Measurements from ENCODE around the gene FERMT1. TPM values are rescaled to one million over a fixed set of nuclear protein-coding genes. Genes with fewer than 3 reads are reported as not detected.
A peak's percentile ranks its signal among the peaks of the same experiment; 100 is the strongest.
"Not testable (repeated sequence)": the region's sequence is repeated elsewhere in the genome, so short reads cannot be mapped to it uniquely, and the experiment has no call there.

FERMT1 gene
- total RNA-seq, 2 experiments from 2014 or later, result 0.06 to 0.47 TPM

DNA sequence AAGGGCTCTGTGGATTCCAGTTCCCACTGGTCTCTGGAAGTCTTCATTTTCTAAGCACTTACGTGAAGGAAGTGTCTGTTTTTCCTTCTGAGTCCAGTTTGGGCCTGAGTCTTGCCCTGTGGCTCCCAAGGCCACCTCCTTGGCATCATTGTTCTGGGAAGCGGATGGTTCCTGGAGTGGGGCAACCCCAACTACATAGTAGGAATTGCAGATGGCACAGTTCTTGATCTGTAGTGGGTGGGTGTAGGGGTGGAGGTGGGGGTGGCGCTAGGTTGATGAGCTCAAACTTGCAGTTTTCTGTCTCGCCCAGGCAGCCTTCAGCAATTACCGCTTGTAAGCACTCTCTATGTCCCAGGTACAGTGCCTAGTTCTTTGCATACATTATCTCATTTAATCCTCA lies 7.2 kb upstream of the FERMT1 start:
- Mint-ChIP-seq H3K4me1 (no peaks in the 10 kb centered on the region), H3K27ac (no peak overlapping the region), H3K36me3 (no peaks in the 10 kb centered on the region), H3K27me3 (peaks cover 6% of the 10 kb centered on the region), H3K4me3 (no peak overlapping the region), H3K9me3 (ENCODE audit: low read depth) (no peaks in the 10 kb centered on the region)
- CTCF ChIA-PET, result no interaction called here
- DNase-seq (no peak), ATAC-seq (no peak)

DNA sequence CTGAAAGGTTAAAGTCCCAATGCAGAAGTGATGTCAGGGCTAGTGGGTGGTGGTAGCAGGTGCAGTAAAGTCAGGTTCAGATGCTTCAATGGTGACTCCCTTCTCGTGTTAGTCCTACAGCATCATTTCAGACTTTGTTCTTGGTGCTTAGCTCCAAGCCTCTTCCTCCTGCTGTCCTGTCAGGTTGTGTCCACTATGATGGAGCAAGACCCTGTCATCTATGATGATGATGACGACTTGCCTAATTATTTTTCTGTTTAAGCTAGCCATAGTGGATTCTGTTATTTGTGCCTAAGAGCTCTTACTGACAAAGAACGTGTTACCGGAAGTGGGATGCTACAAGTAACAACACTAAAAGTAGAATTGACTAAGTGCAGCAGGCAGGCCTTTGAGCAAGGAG lies 5.0 kb upstream of the FERMT1 start:
- Mint-ChIP-seq H3K9me3 (ENCODE audit: low read depth) (no peaks in the 10 kb centered on the region), H3K27ac (no peak overlapping the region), H3K27me3 (peaks cover 23% of the 10 kb centered on the region), H3K4me3 (no peak overlapping the region), H3K4me1 (no peaks in the 10 kb centered on the region), H3K36me3 (no peaks in the 10 kb centered on the region)
- CTCF ChIA-PET, result no interaction called here
- DNase-seq (no peak), ATAC-seq (no peak)

DNA sequence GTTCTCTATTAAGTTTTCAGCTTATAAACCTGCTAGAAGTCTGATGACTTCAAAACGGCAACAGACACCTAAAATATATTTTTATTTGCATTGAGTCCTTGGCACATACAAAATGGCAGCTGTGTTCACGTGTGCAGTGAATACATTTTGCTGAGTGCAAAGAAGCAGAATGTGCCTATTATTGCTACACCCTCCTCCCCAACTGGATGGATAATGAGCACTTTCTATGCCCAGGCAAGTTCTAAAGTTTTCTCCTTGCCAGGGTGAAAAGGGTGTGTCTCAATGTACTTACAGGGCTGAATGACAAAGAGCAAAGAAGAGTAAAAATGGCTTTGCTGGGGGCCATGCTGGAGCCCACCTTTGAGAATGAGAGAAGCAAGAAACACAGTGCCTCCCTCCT lies 4.0 kb upstream of the FERMT1 start:
- DNase-seq, result no peak
- Mint-ChIP-seq H3K36me3 (no peaks in the 10 kb centered on the region), H3K27ac (no peak overlapping the region), H3K27me3 (peaks cover 30% of the 10 kb centered on the region), H3K4me3 (no peak overlapping the region), H3K9me3 (ENCODE audit: low read depth) (no peaks in the 10 kb centered on the region), H3K4me1 (peaks cover 3% of the 10 kb centered on the region)
- CTCF ChIA-PET, result interaction anchor here (0.7 kb wide), 1 partner anchor 37 kb away, joined by 4 read pairs; no protein-coding TSS in a partner anchor
- ATAC-seq, result no peak

DNA sequence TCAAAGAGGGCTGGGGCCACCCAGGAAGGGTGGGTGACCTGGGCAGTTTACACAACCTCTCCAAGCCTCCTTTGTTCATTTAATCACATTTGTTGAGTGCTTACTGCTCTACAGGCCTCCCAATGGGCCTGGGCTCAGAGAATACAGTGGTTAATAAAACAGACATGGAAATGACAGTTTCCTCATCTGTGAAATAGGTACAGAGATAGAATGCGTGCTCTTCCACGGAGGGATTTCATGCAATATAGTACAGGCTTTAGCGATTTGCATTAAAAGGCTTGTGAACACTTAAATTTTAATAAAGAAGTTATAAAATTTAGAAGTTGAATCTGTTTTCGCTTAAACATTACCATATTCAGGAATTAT lies 802 bp upstream of the FERMT1 start:
- no peak for ATAC-seq
- Mint-ChIP-seq H3K27me3 (peaks cover 38% of the 10 kb centered on the region), H3K4me3 (peak overlapping the region; percentile 39), H3K27ac (no peak overlapping the region), H3K9me3 (ENCODE audit: low read depth) (no peaks in the 10 kb centered on the region), H3K36me3 (no peaks in the 10 kb centered on the region), H3K4me1 (peaks cover 3% of the 10 kb centered on the region)
- DNase-seq, result no peak
- CTCF ChIA-PET, result no interaction called here

DNA sequence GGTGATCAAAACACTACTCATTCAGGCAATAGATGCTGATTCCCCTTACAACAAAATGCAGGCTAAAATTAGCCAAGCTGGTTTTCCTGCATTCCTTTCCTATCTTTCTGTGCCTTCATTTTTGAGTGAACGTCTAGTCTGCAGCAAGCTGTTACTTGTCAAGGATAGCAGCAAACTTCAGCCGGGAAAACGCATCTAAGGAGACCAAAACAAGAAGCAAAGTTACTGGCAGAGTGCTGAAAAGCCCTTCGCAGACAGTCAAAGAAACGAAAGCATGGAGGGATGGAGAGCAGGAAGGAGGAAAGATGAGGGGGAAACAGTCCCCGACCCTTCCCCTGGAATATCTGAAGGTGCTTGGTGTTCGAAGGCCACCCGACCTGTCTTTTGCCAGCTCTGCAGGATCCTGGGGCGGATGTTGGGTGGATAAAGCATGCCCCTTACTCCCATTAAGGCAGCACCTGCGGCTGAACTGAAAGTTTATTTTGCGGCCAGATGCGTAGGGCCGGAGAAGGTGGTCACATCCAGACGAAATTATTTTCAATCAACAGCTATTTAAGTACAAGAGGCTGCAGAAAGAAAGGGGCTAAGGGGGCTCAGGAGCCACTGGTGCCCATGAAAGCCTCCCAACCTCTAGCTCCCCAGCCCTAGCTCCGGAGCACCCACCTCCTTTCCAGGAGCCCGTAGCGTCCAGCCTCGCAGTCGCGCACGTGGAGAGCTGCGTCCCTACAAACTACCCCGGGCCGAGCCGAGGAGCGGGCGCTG lies 538 bp downstream of the FERMT1 start:
- H3K4me1 Mint-ChIP-seq, result peaks cover 3% of the 10 kb centered on the region
- no peak for ATAC-seq
- CTCF ChIA-PET, result interaction anchor here (1.2 to 1.6 kb wide), 2 partner anchors 13 to 18 kb away, joined by 3 to 4 read pairs; no protein-coding TSS in a partner anchor
- H3K27me3 Mint-ChIP-seq, result peaks cover 38% of the 10 kb centered on the region
- H3K9me3 Mint-ChIP-seq (ENCODE audit: low read depth), result no peaks in the 10 kb centered on the region
- H3K27ac Mint-ChIP-seq, result no peak overlapping the region
- H3K36me3 Mint-ChIP-seq, result no peaks in the 10 kb centered on the region
- DNase-seq, result no peak
- no peak overlapping the region for H3K4me3 Mint-ChIP-seq

DNA sequence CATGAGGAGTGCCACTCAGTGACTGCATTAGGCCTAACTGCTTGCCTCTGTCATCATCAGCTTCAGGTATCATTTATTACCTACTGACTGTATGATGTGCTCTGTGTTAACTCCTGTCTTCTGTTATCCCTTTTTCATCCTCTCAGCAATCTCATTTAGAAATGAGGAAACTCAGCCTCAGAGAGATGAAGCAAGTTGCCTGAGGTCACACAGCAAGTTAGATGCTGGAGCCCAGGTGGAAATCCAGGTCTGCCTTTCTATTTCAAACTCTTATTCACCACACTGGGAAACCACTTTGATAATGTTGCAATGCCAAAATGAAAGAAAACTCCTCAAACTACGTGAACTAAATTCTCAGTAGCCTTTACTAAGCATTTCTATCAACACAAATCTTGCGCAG lies 1.3 kb downstream of the FERMT1 start:
- H3K27ac Mint-ChIP-seq, result no peak overlapping the region

DNA sequence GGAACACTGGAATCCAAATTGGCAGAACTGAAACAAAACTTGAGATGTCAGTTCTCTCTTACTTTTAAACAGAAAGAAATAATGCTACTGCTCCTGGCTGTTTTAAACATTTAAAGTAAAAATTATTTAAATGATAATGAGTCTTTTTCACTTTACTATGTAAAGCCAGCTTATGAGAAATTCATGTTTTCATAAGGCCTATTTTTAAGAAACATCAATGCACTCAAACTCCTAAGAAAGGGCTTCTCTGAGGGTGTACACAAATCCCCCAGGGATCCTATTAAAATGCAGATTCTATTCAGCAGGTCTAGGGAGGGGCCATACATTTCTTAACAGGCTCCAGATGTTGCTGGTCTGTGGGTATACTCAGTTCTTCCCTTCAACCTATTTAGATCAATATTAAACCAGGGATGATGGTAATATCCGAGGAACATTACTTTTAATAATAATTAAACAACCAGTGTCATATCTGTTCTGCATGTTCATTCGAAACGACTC lies 2.3 kb downstream of the FERMT1 start:
- no peak overlapping the region for H3K27ac Mint-ChIP-seq
- DNase-seq (no peak), ATAC-seq (no peak)
- H3K36me3 Mint-ChIP-seq, result no peaks in the 10 kb centered on the region
- no peak overlapping the region for H3K4me3 Mint-ChIP-seq
- CTCF ChIA-PET, result no interaction called here
- peaks cover 35% of the 10 kb centered on the region for H3K27me3 Mint-ChIP-seq
- H3K4me1 Mint-ChIP-seq, result peaks cover 3% of the 10 kb centered on the region
- H3K9me3 Mint-ChIP-seq (ENCODE audit: low read depth), result no peaks in the 10 kb centered on the region

More for the DNA sequence above, 1.3 kb downstream of the FERMT1 start:
- CTCF ChIA-PET, result interaction anchor here (1.6 kb wide), 1 partner anchor 12 kb away, joined by 4 read pairs; no protein-coding TSS in a partner anchor
- no peaks in the 10 kb centered on the region for H3K36me3 Mint-ChIP-seq
- peaks cover 3% of the 10 kb centered on the region for H3K4me1 Mint-ChIP-seq
- no peaks in the 10 kb centered on the region for H3K9me3 Mint-ChIP-seq (ENCODE audit: low read depth)
- no peak overlapping the region for H3K4me3 Mint-ChIP-seq
- H3K27me3 Mint-ChIP-seq, result peaks cover 35% of the 10 kb centered on the region
- DNase-seq, result no peak
- no peak for ATAC-seq

DNA sequence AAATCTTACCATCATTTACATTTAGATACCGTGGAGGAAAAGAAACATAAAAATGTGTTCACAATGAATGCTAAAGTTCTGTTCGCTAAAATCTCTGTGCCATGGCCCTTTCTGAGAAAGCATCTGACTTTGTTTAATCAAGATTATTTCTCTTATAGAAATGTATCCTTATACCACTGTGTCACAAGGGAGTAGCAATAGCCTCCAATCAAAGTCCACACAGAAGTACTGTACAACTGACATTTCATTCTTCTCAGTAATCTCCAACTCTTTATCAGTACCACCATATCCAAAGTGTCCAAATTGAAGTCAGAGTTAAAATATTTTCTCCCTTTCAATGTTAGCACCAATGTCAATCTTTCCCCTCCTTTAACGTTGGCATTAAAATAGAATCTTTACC lies 6.1 kb downstream of the FERMT1 start:
- H3K9me3 Mint-ChIP-seq (ENCODE audit: low read depth), result peaks cover 7% of the 10 kb centered on the region
- no peaks in the 10 kb centered on the region for H3K36me3 Mint-ChIP-seq
- H3K27me3 Mint-ChIP-seq, result peaks cover 11% of the 10 kb centered on the region
- H3K27ac Mint-ChIP-seq, result no peak overlapping the region
- ATAC-seq (no peak), DNase-seq (no peak)
- CTCF ChIA-PET, result no interaction called here
- no peaks in the 10 kb centered on the region for H3K4me1 Mint-ChIP-seq
- no peak overlapping the region for H3K4me3 Mint-ChIP-seq

DNA sequence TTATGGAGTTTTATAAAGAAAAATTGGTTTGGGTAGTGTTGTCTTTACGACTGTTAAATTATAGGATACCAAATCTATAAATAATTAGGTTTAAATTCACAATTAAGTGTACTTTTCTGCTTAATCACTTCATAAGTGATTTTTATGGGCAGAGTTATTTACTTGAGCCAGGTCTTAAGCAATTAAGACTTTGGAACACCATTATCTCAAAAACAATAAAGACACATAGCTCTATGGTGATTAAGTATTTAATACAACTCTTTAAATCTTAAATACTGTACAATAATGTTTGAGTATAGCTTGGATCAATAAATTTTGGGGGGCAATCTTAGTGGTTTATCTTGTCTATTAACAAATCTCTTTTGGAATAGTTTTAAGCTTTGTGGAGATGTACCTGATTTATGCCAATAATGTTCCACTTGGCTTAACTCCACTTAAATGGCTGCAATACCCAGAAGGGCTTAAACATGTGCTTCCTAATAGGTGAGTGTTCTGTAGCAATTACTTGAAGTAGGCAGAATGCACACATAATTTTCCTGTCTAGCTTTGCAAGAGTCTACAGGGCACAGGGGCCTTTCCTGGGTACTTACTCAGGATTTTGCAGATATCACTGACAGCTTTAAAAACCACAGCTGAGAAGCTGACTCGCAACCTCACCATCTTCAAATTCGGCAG lies 7.5 kb downstream of the FERMT1 start:
- ATAC-seq (no peak), DNase-seq (no peak)
- Mint-ChIP-seq H3K4me3 (no peak overlapping the region), H3K27me3 (peaks cover 2% of the 10 kb centered on the region), H3K27ac (no peak overlapping the region), H3K4me1 (no peaks in the 10 kb centered on the region), H3K9me3 (ENCODE audit: low read depth) (peaks cover 7% of the 10 kb centered on the region), H3K36me3 (no peaks in the 10 kb centered on the region)
- CTCF ChIA-PET, result no interaction called here

DNA sequence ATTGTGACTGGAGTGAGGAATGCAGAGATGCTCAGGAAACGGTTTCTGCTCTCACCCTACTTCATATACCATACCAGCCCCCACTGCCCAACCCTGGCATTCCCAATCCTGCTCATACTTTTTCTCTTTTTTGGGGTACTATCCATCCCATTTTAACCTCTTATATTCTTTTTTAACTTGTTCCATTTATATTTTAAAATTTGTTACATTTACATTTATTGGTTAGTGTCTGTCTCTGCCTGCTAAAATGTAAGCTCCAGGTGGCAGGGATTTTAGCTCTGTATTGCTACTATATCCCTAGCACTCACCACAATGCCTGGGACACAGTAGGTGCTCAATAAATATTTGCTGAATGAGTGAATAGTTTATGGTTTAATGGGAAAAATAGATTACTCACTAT lies 8.1 kb downstream of the FERMT1 start:
- Mint-ChIP-seq H3K27me3 (peaks cover 2% of the 10 kb centered on the region), H3K36me3 (no peaks in the 10 kb centered on the region), H3K4me3 (no peak overlapping the region), H3K27ac (no peak overlapping the region), H3K9me3 (ENCODE audit: low read depth) (peaks cover 7% of the 10 kb centered on the region), H3K4me1 (no peaks in the 10 kb centered on the region)
- ATAC-seq, result no peak
- CTCF ChIA-PET, result no interaction called here
- no peak for DNase-seq

DNA sequence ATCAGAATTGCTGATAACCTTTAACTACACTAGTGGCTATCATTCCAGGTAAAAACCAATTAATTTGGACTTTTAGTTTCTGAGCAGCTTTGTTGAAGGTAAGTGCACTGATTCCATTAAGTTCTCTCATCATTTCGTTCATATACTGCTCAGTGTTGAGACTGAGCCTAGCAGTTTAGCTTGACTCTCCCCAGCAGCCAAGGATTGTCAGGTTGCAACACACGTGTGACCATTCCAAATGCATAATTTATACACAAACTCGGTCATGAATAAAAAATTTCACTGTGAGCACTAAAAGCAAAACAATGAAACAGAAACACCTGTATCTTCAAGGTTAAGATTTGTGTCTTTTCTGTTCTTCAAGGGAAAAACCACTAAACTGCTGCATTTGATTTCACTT lies 8.9 kb downstream of the FERMT1 start:
- Mint-ChIP-seq H3K36me3 (no peaks in the 10 kb centered on the region), H3K4me1 (no peaks in the 10 kb centered on the region), H3K27me3 (peaks cover 2% of the 10 kb centered on the region), H3K4me3 (no peak overlapping the region), H3K9me3 (ENCODE audit: low read depth) (peaks cover 7% of the 10 kb centered on the region), H3K27ac (no peak overlapping the region)
- no peak for DNase-seq
- no peak for ATAC-seq
- CTCF ChIA-PET, result no interaction called here

DNA sequence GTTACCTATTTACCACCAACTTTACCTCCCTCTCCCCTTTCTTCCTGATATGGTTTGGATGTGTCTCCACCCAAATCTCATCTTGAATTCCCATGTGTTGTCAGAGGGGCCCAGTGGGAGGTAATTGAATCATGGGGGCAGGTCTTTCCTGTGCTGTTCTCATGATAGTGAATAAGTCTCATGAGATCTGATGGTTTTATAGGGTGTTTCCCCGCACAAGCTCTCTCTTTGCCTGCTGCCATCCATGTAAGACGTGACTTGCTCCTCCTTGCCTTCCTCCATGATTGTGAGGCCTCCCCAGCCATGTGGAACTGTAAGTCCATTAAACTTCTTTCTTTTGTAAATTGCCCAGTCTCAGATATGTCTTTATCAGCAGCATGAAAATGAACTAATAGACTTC lies 9.9 kb downstream of the FERMT1 start:
- not testable (repeated sequence) for DNase-seq, H3K36me3 Mint-ChIP-seq

DNA sequence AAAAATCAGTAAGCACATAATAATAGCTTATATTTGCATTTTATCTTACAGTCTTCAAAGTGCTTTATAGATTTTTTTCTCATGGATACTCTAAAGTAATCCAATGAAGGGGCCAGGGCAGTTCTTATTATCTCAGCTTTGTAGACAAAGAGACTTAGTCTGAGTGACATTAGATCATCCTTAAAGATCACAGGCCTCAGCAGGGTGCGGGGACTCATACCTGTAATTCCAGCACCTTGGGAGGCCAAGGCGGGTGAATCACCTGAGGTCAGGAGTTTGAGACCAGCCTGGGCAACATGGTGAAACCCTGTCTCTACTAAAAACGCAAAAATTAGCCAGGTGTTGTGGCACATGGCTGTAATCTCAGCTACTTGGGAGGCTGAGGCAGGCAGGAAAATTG lies 14.5 kb downstream of the FERMT1 start:
- no peak for ATAC-seq
- Mint-ChIP-seq H3K9me3 (ENCODE audit: low read depth) (peaks cover 2% of the 10 kb centered on the region), H3K4me1 (no peaks in the 10 kb centered on the region), H3K27ac (no peak overlapping the region), H3K4me3 (no peak overlapping the region), H3K36me3 (no peaks in the 10 kb centered on the region), H3K27me3 (peaks cover 13% of the 10 kb centered on the region)
- CTCF ChIA-PET, result no interaction called here
- DNase-seq, result no peak

More for the DNA sequence above, 9.9 kb downstream of the FERMT1 start:
- CTCF ChIA-PET; H3K4me1 Mint-ChIP-seq; ATAC-seq; H3K4me3 Mint-ChIP-seq; H3K27ac Mint-ChIP-seq; H3K27me3 Mint-ChIP-seq; H3K9me3 Mint-ChIP-seq (ENCODE audit: low read depth): not testable (repeated sequence)

DNA sequence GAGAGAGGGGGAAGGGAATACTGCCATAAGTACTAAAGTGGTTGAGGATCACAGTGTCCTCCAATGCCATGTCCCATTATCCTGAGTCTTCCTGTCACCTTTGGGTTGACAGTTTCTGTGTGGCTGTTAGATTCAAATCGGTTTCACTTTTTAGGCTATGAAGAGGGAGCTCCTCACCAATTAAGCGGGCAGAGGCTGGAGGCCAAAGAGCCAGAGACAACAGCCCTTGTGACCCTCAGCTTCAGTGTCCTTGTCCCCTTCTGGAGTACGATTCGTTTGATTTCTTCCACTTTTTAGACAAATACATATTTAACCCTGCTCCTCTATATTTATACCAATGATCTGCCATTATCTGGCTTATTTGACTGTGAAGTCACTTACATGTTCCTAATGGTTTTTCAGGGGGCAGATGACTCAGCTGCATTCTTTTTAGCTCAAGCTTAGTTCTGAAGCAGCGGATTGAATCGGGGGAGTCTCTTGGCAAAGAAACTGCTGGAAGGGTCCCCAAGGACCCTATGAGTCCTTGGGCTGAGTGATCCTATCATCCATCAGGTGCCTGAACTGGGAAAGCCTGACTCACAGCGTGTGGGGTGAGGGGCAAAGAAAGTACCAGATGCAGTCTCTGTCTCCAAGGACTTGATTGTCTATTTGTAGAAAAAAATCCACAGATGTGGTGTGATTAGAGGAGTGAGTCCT lies 18.2 kb downstream of the FERMT1 start:
- Mint-ChIP-seq H3K4me3 (no peak overlapping the region), H3K4me1 (no peaks in the 10 kb centered on the region), H3K36me3 (no peaks in the 10 kb centered on the region), H3K9me3 (ENCODE audit: low read depth) (no peaks in the 10 kb centered on the region), H3K27ac (no peak overlapping the region), H3K27me3 (peaks cover 21% of the 10 kb centered on the region)
- ATAC-seq (no peak), DNase-seq (no peak)
- CTCF ChIA-PET, result no interaction called here
